Right lobe of liver (tissue), 6 donors: ENCODE data around the gene PKIB. TPM values are rescaled to one million over a fixed set of nuclear protein-coding genes. Genes with fewer than 3 reads are reported as not detected.

Source experiments
- ATAC-seq, 4 donors: fragments of 200-7000 bp; cut with Tn5 transposase; one replicate each; pipeline ENCODE4 v1.9.1; 2020; ENCODE audit warnings: mild to moderate bottlenecking in 4 of 4, moderate library complexity in 4 of 4
- DNase-seq, 3 donors: peaks; one replicate each; pipeline ENCODE4 v3.0.0-alpha.2; 2020
- H3K27ac ChIP-seq, 3 donors: fragments of 200-600 bp; one replicate each; pipeline ENCODE4 v1.8.0; 2022
- H3K27me3 ChIP-seq, 2 donors: fragments of 200-600 bp; one replicate each; pipeline ENCODE4 v1.8.0; 2022
- H3K36me3 ChIP-seq, 4 donors: fragments of 200-600 bp; sonication (generic) in 1 of 4; one replicate each; pipeline versions ENCODE4 v1.5.1 to v1.8.0; 2017 to 2022; ENCODE audit warnings: control low read depth in 1 of 4
- H3K4me1 ChIP-seq, 4 donors: fragments of 200-600 bp; sonication (generic) in 1 of 4; one replicate each; pipeline versions ENCODE4 v1.5.1 to v1.8.0; 2017 to 2022; ENCODE audit warnings: control low read depth in 1 of 4
- H3K4me3 ChIP-seq, 3 donors: fragments of 200-600 bp; one replicate each; pipeline ENCODE4 v1.8.0; 2022
- H3K9me3 ChIP-seq, 4 donors: fragments of 200-600 bp; sonication (generic) in 1 of 4; one replicate each; pipeline versions ENCODE4 v1.5.1 to v1.8.0; 2017 to 2022; ENCODE audit warnings: control low read depth in 1 of 4
- CTCF ChIP-seq, 4 donors: fragments of 200-600 bp in 3 of 4; fragments of 450-650 bp in 1 of 4; IDR thresholded peaks; one replicate each; pipeline versions ENCODE4 v1.5.1 to v1.8.0; 2016 to 2022; ENCODE audit warnings: antibody characterized with exemption in 4 of 4, mild to moderate bottlenecking in 2 of 4
- POLR2A ChIP-seq: fragments of 450-650 bp; IDR thresholded peaks from one replicate; pipeline ENCODE4 v1.6.1; 2017; ENCODE audit warnings: antibody characterized with exemption, mild to moderate bottlenecking
- WGBS: methylation state at CpG from one replicate; pipeline ENCODE4 v1.1.6; 2018; ENCODE audit warnings: low coverage, low lambda C conversion rate; ENCODE audit not compliant: insufficient coverage; ENCODE audit errors: missing lambda C conversion rate; 5-methylcytosine and 5-hydroxymethylcytosine counted together
- intact Hi-C, 2 donors: fragments of 100-400 bp; cut with DNase I; formaldehyde crosslinking; loops; one replicate each; pipeline versions ENCODE4 v1.11.2 to v1.14.1; 2022
- total RNA-seq, 6 experiments: library from RNA; depleted of rRNA in 2 of 6; stranded (reverse); fragments of >200 nt in 2 of 6; fragmentation: NEBNext Ultra II Directional in 3 of 6; extraction: Animal tissue kit (Norgen Biotek cat#: 25700) in 3 of 6; gene quantifications; one replicate each; pipeline versions ENCODE4 v1.1.0 to v1.2.4, GENCODE V29; 2016 to 2023
- donor health status: DM: no; HTN: yes; CAD: no.
- donor health status: DM: no; HTN: no; CAD: no.
- donor health status: DM: no; HTN: no; CAD: no.
- donor health status: DM: no; HTN: yes; CAD: no.
- donor health status: DM: no; HTN: yes; CAD: no.

PKIB gene
- total RNA-seq, 6 experiments from 2014 or later: 2.4 to 12.1 (median 4.1) TPM

GRCh38 chr6:122713138-122713537, 102.9 kb downstream of the PKIB start:
- H3K27me3 ChIP-seq: no peaks in the 10 kb centered on the region
- H3K9me3 ChIP-seq: no peaks in the 10 kb centered on the region
- H3K36me3 ChIP-seq: no peaks in the 10 kb centered on the region
- DNase-seq: no peak
- intact Hi-C loops: no loop called here
- TF ChIP-seq CTCF (IDR thresholded peaks at IDR 0.05): no peak
- TF ChIP-seq POLR2A: no peak
- no peak overlapping the region for H3K27ac ChIP-seq
- 83% methylated on average over 3 of the region's 3 CpGs for WGBS
- no peak overlapping the region for H3K4me3 ChIP-seq
- no peaks in the 10 kb centered on the region for H3K4me1 ChIP-seq
- ATAC-seq: peak in 2 of 4 donors; percentile 34 to 40

- intact Hi-C loops: no loop called here
- H3K4me3 ChIP-seq: no peak overlapping the region
- DNase-seq (no peak), ATAC-seq (no peak)
- H3K4me1 ChIP-seq: no peaks in the 10 kb centered on the region
- no peaks in the 10 kb centered on the region for H3K9me3 ChIP-seq
- TF ChIP-seq CTCF (IDR thresholded peaks at IDR 0.05) (no peak), POLR2A (no peak)
- H3K27me3 ChIP-seq: no peaks in the 10 kb centered on the region
- no peak overlapping the region for H3K27ac ChIP-seq
- H3K36me3 ChIP-seq: no peaks in the 10 kb centered on the region
- WGBS: 76% methylated on average over 5 of the region's 5 CpGs
These were observed 103.9 kb downstream of the PKIB start for GRCh38 chr6:122714059-122714458.

- 48% methylated on average over 2 of the region's 2 CpGs for WGBS
- DNase-seq (no peak), ATAC-seq (no peak)
- H3K27me3 ChIP-seq: no peaks in the 10 kb centered on the region
- no peak overlapping the region for H3K4me3 ChIP-seq
- no peaks in the 10 kb centered on the region for H3K9me3 ChIP-seq
- intact Hi-C loops: no loop called here
- TF ChIP-seq POLR2A: no peak
- TF ChIP-seq CTCF (IDR thresholded peaks at IDR 0.05): no peak
- no peaks in the 10 kb centered on the region for H3K4me1 ChIP-seq
- no peaks in the 10 kb centered on the region for H3K36me3 ChIP-seq
- no peak overlapping the region for H3K27ac ChIP-seq
These were observed 105.5 kb downstream of the PKIB start for GRCh38 chr6:122715725-122716124.

- DNase-seq (no peak), ATAC-seq (peak; percentile 33 to 65 (median 59))
- Histone ChIP-seq H3K4me1 (no peaks in the 10 kb centered on the region), H3K4me3 (no peak overlapping the region), H3K27ac (no peak overlapping the region), H3K9me3 (no peaks in the 10 kb centered on the region), H3K27me3 (no peaks in the 10 kb centered on the region), H3K36me3 (no peaks in the 10 kb centered on the region)
- no peak for TF ChIP-seq POLR2A
- no peak for TF ChIP-seq CTCF (IDR thresholded peaks at IDR 0.05)
- intact Hi-C loops: no loop called here
- 9% methylated on average over 2 of the region's 2 CpGs for WGBS
These were observed 107.1 kb downstream of the PKIB start for GRCh38 chr6:122717350-122717749.

GRCh38 chr6:122718616-122719015, 108.4 kb downstream of the PKIB start:
- H3K9me3 ChIP-seq: no peaks in the 10 kb centered on the region
- intact Hi-C loops: no loop called here
- no peaks in the 10 kb centered on the region for H3K4me1 ChIP-seq
- ATAC-seq (no peak), DNase-seq (no peak)
- no peaks in the 10 kb centered on the region for H3K36me3 ChIP-seq
- no peak for TF ChIP-seq POLR2A
- no peak for TF ChIP-seq CTCF (IDR thresholded peaks at IDR 0.05)
- no peaks in the 10 kb centered on the region for H3K27me3 ChIP-seq
- H3K4me3 ChIP-seq: no peak overlapping the region
- H3K27ac ChIP-seq: no peak overlapping the region
- WGBS: 73% methylated on average over 4 of the region's 4 CpGs
